Endometrium (tissue), 2 donors: Measurements from ENCODE around the gene SLC47A1.

ENCODE experiments used
- FAIRE-seq: peaks from 2 replicates; lab custom pipeline; 2012; peaks lifted over from hg19 to GRCh38; lab: Jason Lieb, UNC
- donor health status: control.
- donor health status: control.

Gene SLC47A1

GRCh38 chr17:19613979-19614378 is 80.3 kb downstream of the SLC47A1 start:
- no peak for FAIRE-seq

DNA sequence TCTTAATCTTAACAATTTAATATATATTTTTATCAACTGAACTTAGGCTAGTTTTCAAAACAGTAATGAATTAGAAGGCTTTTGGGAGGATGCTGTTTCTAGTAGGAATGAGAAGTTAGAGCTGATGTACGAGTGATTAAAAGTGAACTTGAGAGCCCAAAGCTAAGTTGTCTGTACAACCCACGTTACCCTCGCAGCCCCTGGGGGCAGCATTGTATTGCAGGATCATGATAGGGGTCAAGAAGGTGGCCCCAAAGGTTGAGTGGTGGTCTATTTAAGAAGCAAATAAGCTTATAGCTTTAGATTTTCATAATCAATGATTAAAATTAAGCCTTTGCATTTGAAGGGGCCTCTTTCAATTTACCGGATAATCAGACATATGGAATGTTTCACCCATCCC is 81.2 kb downstream of the SLC47A1 start:
- no peak for FAIRE-seq

DNA sequence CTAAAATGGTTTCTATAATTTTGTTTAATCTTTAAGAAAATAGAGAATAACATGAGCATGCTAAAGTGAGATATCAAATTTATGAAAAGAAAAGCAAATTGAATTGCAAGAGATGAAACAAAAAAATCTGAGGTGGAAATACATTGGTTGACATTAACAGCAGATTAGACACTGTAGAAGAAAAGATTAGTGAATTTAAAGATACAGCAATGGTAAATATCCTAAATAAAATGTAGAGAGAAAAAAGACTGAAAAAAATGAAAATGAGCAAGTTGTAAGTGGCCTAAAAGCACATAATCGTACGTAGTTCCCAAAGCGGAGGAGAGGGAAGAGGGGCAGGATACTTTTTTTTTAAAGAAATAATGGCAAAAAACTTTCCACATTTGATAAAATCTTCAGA is 84.4 kb downstream of the SLC47A1 start:
- no peak for FAIRE-seq

DNA sequence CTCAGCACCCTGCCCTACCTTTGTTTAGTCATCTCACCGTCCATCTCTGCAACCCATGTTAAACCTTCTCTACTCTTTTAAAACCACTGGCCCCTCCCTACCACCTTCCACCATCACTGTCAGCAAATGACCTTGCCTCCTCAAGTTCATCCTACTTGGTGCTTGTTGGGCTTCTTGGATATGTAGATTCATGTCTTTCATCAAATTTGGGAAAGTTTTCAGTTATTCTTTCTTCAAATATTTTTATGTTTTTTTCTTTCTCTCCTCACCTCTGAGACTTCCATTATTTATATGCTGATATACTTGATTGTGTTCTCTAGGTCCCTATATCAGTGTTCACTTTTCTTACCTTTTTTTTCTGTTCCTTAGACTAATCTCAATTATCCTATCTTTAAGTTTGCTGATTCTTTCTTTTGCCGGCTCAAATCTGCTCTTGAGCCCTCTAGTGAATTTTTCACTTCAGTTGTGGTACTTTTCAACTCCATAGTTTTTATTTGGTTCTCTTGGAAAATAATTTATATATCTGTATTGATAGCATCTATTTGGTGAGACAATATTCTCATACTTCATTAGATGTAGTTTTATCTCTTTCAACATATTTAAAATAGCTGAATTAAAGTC is 86.2 kb downstream of the SLC47A1 start:
- FAIRE-seq = no peak

GRCh38 chr17:19621697-19622096 is 88.0 kb downstream of the SLC47A1 start:
- no peak for FAIRE-seq

DNA sequence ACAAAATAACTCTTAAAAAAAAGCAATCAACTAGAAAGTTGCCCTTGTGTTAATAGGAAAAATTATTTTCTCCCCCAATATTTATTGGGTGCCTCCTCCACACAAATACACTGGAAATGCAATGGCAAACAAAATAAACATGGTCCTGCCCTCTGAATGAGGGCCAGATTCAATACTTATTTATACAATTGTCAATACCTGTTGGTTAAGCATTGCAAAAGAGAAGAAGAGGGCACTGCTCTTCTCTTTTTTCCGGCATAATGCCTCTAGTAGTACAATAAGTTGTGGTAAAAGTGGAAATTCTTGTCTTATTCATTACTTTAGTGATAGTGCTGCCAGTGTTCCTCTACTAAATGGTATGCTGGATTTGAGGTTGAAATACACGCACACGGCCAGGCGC is 92.4 kb downstream of the SLC47A1 start:
- no peak for FAIRE-seq
